ENCODE data around the gene POLR2E.

DNA sequence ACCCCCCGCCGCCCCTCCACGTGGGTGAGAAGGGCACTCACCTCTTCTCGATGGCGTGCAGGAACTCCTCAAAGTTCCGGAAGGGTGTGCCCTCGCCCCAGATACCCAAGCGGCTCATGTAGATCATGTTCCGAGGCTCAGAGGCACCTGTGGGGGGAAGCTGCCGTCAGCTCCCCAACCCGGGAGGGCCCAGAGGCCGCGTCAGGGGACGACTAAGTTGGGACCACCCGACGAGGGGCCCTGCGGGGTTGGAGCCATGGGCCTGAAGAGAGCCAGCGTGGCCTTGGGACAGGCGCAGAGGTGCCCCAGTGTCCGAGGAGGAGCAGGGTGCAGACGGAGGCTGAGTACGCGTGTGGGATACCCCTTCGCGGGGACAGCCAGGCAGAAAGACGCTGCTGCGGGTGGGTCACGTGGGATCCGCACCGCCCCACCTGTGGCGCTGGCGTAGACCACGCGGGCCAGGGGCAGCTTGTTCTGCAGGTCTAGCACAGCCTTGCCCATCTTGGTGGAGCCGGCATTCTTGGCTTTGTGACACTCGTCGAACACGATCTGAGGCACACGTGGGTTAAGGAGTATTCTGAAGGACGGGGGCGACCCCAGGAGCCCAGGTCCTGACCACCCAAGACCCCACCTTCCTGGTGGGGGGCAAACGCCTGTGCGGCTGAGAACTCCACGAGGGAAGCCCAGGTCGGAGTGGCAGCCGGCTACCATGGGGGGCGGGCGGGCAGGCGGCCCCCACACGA lies 24.5 kb upstream of the POLR2E start:
- TF ChIP-seq YY1 (IDR thresholded peaks at IDR 0.05; ENCODE audit: extremely low read depth, insufficient replicate concordance, low read depth, low read length) (no peak), CEBPB (IDR thresholded peaks at IDR 0.05; ENCODE audit: low read depth) (no peak), CTCF (IDR thresholded peaks at IDR 0.05 in 2 of 3, conservative IDR thresholded peaks at IDR 0.05 in 1 of 3; ENCODE audit: borderline replicate concordance in 1 of 3, insufficient read depth in 1 of 3, low read depth in 2 of 3, low read length in 2 of 3) (no peak), ZNF274 (IDR thresholded peaks at IDR 0.05; ENCODE audit: low read depth, low read length) (no peak), MAX (IDR thresholded peaks at IDR 0.05) (no peak), JUND (IDR thresholded peaks at IDR 0.05) (no peak), SIN3A (IDR thresholded peaks at IDR 0.05; ENCODE audit: low read depth) (no peak), ZFX (IDR thresholded peaks at IDR 0.05) (no peak), EZH2phosphoT487 (IDR thresholded peaks at IDR 0.05; ENCODE audit: borderline replicate concordance) (no peak)
